Epithelial cell of proximal tubule (primary cell): ENCODE results near the gene GREB1L. TPM values are rescaled to one million over a fixed set of nuclear protein-coding genes. Genes with fewer than 3 reads are reported as not detected.
A peak's percentile ranks its signal among the peaks of the same experiment; 100 is the strongest.

Experiments used
- DNase-seq: peaks from one replicate; pipeline ENCODE4 v3.0.0-alpha.2; 2011; ENCODE audit warnings: low read depth
- H3K4me3 ChIP-seq: 2 replicates; pipeline ENCODE4 v1.5.1; 2011; ENCODE audit warnings: low read depth, mild to moderate bottlenecking, low read length
- total RNA-seq: library from RNA; depleted of rRNA; stranded (reverse); fragments of >200 nt; gene quantifications from 2 replicates; pipeline ENCODE4 v1.2.3, GENCODE V29; 2015
- TF ChIP-seq, protein P1 (sequence below): conservative IDR thresholded peaks from 2 replicates; pipeline ENCODE4 v1.5.1; 2012; ENCODE audit warnings: low read depth, mild to moderate bottlenecking, low read length

The GREB1L gene
- total RNA-seq, 1 donor from 2014 or later: 6.2 TPM

DNA sequence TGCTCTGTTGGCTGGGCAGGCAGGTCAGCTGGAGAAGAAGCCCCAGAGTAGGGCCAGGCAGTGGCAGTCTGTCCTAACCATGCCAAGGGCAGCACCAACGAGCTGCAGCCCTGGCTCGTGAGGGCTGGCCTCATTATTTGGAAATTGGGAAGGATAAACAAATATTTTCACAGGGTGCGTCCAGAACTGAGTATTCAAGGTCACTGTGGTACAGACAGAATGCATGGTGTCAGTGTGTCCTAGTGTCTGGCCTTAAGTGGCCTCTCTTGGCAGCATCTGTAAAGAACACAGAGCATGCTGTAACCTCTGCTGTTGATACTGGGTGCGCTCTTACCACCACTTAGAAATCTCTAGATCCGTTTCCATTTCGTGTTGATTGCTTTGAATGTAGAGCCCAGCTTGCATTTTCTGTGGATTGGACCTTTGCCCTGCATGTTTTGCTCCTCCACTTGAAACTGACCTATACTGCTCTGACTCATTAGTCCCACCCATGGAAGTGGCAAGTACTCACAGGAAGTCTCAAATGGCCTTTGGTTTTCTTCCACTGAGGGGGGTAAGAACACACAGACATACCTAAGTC lies 88.2 kb downstream of the GREB1L start:
- peak; percentile 7 for DNase-seq
- TF ChIP-seq, protein P1, sequence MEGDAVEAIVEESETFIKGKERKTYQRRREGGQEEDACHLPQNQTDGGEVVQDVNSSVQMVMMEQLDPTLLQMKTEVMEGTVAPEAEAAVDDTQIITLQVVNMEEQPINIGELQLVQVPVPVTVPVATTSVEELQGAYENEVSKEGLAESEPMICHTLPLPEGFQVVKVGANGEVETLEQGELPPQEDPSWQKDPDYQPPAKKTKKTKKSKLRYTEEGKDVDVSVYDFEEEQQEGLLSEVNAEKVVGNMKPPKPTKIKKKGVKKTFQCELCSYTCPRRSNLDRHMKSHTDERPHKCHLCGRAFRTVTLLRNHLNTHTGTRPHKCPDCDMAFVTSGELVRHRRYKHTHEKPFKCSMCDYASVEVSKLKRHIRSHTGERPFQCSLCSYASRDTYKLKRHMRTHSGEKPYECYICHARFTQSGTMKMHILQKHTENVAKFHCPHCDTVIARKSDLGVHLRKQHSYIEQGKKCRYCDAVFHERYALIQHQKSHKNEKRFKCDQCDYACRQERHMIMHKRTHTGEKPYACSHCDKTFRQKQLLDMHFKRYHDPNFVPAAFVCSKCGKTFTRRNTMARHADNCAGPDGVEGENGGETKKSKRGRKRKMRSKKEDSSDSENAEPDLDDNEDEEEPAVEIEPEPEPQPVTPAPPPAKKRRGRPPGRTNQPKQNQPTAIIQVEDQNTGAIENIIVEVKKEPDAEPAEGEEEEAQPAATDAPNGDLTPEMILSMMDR: no peak
- H3K4me3 ChIP-seq: no peak overlapping the region

DNA sequence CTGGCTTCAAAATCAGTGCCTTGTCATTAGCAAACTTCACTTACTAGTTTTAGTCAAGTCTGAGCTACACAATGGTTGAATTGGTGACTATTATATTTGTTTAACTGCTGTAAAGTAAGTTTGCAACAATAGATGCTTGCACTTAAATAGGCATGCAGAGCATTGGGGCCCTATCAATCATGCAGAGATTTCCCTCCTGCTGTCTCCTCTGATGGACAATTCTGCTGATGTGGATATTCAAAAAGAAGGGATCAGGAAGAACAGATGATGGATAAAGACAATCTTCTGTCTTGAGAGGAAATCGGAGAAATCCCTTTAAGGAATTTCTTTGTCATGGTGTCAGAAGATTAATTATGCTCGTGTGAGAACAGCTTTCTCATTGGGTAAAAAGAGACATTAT lies 89.0 kb downstream of the GREB1L start:
- no peak overlapping the region for H3K4me3 ChIP-seq
- TF ChIP-seq, protein P1: no peak
- no peak for DNase-seq

GRCh38 chr18:21335927-21336488 lies 94.0 kb downstream of the GREB1L start:
- no peak overlapping the region for H3K4me3 ChIP-seq
- TF ChIP-seq, protein P1: no peak
- DNase-seq: no peak

DNA sequence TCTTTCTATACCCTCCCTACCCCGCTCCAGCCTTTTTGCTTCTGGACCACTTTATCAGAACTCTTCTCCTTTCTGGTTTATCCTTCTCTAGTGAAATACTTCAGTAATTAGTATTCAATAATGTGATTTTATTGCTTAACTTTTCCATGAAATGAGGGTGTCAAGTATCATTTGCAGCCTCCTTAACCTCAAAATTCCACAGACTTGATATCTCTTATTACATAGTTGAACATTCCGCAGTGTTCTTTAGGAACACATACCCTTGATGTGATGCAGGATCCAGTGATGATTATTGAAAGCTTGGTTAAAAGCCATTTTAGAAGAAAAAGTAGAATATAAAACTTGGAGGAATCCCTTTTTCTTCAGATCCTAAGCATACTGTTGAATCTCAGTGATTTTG lies 94.8 kb downstream of the GREB1L start:
- no peak overlapping the region for H3K4me3 ChIP-seq
- DNase-seq: no peak
- TF ChIP-seq, protein P1: no peak

DNA sequence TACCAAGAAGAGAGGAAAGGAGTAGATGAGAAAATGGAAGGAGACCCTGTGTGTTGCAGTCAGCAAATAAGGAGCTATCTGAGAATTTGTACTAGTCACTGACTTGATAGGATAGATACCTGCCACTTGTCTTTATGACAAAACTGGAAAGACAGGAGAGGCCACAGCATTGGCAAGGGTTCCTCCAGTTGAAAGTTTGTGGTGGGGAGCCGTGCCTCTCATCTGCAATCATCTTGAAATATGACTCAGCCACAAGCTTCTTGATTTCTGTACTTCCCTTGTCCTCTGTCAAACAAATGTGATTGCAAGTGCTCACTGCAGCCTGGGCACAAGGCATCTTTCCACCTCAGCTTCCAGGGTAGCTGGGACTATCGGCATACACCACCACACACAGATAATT lies 99.1 kb downstream of the GREB1L start:
- H3K4me3 ChIP-seq: no peak overlapping the region
- TF ChIP-seq, protein P1: no peak
- no peak for DNase-seq

GRCh38 chr18:21342372-21342771 lies 100.3 kb downstream of the GREB1L start:
- TF ChIP-seq, protein P1: no peak
- DNase-seq: no peak

DNA sequence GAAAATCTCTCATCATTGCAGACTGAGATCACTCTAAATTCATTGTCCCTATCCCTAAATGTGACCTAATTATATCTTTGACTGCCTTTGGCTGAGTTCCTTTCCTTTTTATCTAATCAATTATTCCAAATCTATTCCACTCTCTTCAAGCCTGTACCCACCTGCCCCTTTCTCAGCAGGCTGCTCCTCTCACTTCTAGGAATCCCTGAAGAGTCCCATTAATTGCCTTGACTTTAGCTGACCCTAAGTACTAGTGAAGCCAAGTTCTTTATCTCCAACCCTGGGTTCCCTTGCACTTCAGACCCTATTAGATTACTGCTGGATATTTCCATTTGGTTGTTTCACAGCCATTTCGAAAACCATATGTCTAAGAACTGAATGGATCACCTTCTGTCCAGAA lies 102.8 kb downstream of the GREB1L start:
- no peak for DNase-seq
- H3K4me3 ChIP-seq: no peak overlapping the region
- TF ChIP-seq, protein P1: no peak

More at GRCh38 chr18:21342372-21342771, 100.3 kb downstream of the GREB1L start:
- H3K4me3 ChIP-seq: no peak overlapping the region
